ENCODE data around the gene STK16.
"Not testable (repeated sequence)": the region's sequence is repeated elsewhere in the genome, so short reads cannot be mapped to it uniquely, and the experiment has no call there.

The STK16 gene

GRCh38 chr2:219245148-219245898 lies at the start of gene STK16, which contains the start of gene GLB1L:
TSS of gene STK16 (plus strand) at chr2:219245479. CDS start at chr2:219246000, 521 bp downstream.
TSS of gene GLB1L (minus strand) at chr2:219245444. CDS start at chr2:219243573, 1,871 bp downstream.
- peak; percentile 86 for DNase-seq

GRCh38 chr2:219197388-219197787 lies 47.9 kb upstream of the STK16 start:
- no peak for DNase-seq

GRCh38 chr2:219198974-219199373 lies 46.3 kb upstream of the STK16 start:
- no peak for DNase-seq

- DNase-seq = no peak
Observed at GRCh38 chr2:219199470-219200211, 45.6 kb upstream of the STK16 start.

- not testable (repeated sequence) for DNase-seq
Observed at GRCh38 chr2:219200502-219201326, 44.6 kb upstream of the STK16 start.

- DNase-seq = not testable (repeated sequence)
Observed at GRCh38 chr2:219201331-219201730, 43.9 kb upstream of the STK16 start.

- DNase-seq = no peak
Observed at GRCh38 chr2:219204425-219205164, 40.7 kb upstream of the STK16 start.

GRCh38 chr2:219205165-219205538 lies 40.1 kb upstream of the STK16 start:
- DNase-seq = no peak

- no peak for DNase-seq
Observed at GRCh38 chr2:219205981-219206327, 39.3 kb upstream of the STK16 start.

- peak; percentile 92 for DNase-seq
Observed at GRCh38 chr2:219206328-219207133, 38.7 kb upstream of the STK16 start, which contains the start of gene ZFAND2B. TSS of gene ZFAND2B (plus strand) at chr2:219206782. CDS start at chr2:219206988, 206 bp downstream.

GRCh38 chr2:219207134-219207883 lies 38.0 kb upstream of the STK16 start:
- no peak for DNase-seq

- no peak for DNase-seq
Observed at GRCh38 chr2:219207884-219208740, 37.2 kb upstream of the STK16 start.

GRCh38 chr2:219209236-219210195 lies 35.8 kb upstream of the STK16 start:
- DNase-seq = no peak

GRCh38 chr2:219210196-219210885 lies 34.9 kb upstream of the STK16 start:
- DNase-seq = no peak

GRCh38 chr2:219210886-219211362 lies 34.4 kb upstream of the STK16 start:
- no peak for DNase-seq

- no peak for DNase-seq
Observed at GRCh38 chr2:219213026-219213415, 32.3 kb upstream of the STK16 start.

GRCh38 chr2:219213486-219214071 lies 31.7 kb upstream of the STK16 start:
- DNase-seq = no peak

Data from COR-L47 (cell line).